IPS DF 19.7 (cell line): ENCODE results near the gene SMURF2.

ENCODE experiments used
- DNase-seq: peaks from one replicate; pipeline ENCODE4 v3.0.0-alpha.2; 2013; ENCODE audit warnings: low read depth, low spot score

Gene SMURF2

GRCh38 chr17:64504769-64505339 lies 157.3 kb downstream of the SMURF2 start:
- no peak for DNase-seq

- no peak for DNase-seq
These were observed 158.0 kb downstream of the SMURF2 start for GRCh38 chr17:64503821-64504768.

- DNase-seq = no peak
These were observed 158.8 kb downstream of the SMURF2 start for GRCh38 chr17:64503341-64503740.

- DNase-seq = no peak
These were observed 159.3 kb downstream of the SMURF2 start for GRCh38 chr17:64502809-64503208.

GRCh38 chr17:64502021-64502420 lies 160.1 kb downstream of the SMURF2 start:
- DNase-seq = no peak

GRCh38 chr17:64500862-64501765 lies 161.0 kb downstream of the SMURF2 start:
- DNase-seq = no peak

- no peak for DNase-seq
These were observed 161.6 kb downstream of the SMURF2 start for GRCh38 chr17:64500487-64500859.

GRCh38 chr17:64499805-64500486 lies 162.2 kb downstream of the SMURF2 start:
- DNase-seq = no peak

- DNase-seq = no peak
These were observed 163.6 kb downstream of the SMURF2 start for GRCh38 chr17:64498308-64499203.

- no peak for DNase-seq
These were observed 164.5 kb downstream of the SMURF2 start for GRCh38 chr17:64497565-64498035.

- no peak for DNase-seq
These were observed 165.1 kb downstream of the SMURF2 start, which contains the start of gene POLG2 for GRCh38 chr17:64496786-64497564. POLG2 (minus strand) TSS chr17:64497054; CDS start chr17:64496968, 86 bp downstream.

- no peak for DNase-seq
These were observed 165.7 kb downstream of the SMURF2 start for GRCh38 chr17:64496348-64496785.
